HL-60 (cell line): Measurements from ENCODE around the gene DMGDH.

Experiments
- DNase-seq, 2 experiments: peaks; one replicate each; pipeline ENCODE4 v3.0.0-alpha.2; 2010 to 2020; ENCODE audit warnings: low read depth in 1 of 2, low spot score in 1 of 2
- H3K27ac ChIP-seq: fragments of 250-450 bp; sonication (Bioruptor Pico); replicated peaks from 2 replicates; pipeline ENCODE4 v1.5.1; 2020; ENCODE audit warnings: mild to moderate bottlenecking, moderate library complexity
- H3K27me3 ChIP-seq: fragments of 250-450 bp; sonication (Bioruptor Pico); 2 replicates; pipeline ENCODE4 v1.5.1; 2021; ENCODE audit warnings: mild to moderate bottlenecking, moderate library complexity; ENCODE audit not compliant: insufficient read depth, poor library complexity, severe bottlenecking
- H3K4me3 ChIP-seq: replicated peaks from 2 replicates; pipeline ENCODE4 v1.5.1; 2011; ENCODE audit warnings: mild to moderate bottlenecking, control low read depth, low read length; ENCODE audit not compliant: insufficient read depth
- CTCF ChIP-seq: IDR thresholded peaks from one replicate; pipeline ENCODE4 v1.5.1; 2011; ENCODE audit warnings: low read length, control low read depth, inconsistent platforms; ENCODE audit not compliant: insufficient read depth
- GABPA ChIP-seq: IDR thresholded peaks from 2 replicates; pipeline ENCODE4 v1.6.1; 2012; ENCODE audit warnings: low read depth
- POLR2AphosphoS5 ChIP-seq: IDR thresholded peaks from 2 replicates; pipeline ENCODE4 v1.6.1; 2012; ENCODE audit warnings: low read depth
- REST ChIP-seq: IDR thresholded peaks from 2 replicates; pipeline ENCODE4 v1.6.1; 2012; ENCODE audit warnings: low read depth; ENCODE audit not compliant: insufficient replicate concordance
- SPI1 ChIP-seq: IDR thresholded peaks from 2 replicates; pipeline ENCODE4 v1.6.1; 2012; ENCODE audit warnings: low read depth, mild to moderate bottlenecking, borderline replicate concordance

The DMGDH gene

DNA sequence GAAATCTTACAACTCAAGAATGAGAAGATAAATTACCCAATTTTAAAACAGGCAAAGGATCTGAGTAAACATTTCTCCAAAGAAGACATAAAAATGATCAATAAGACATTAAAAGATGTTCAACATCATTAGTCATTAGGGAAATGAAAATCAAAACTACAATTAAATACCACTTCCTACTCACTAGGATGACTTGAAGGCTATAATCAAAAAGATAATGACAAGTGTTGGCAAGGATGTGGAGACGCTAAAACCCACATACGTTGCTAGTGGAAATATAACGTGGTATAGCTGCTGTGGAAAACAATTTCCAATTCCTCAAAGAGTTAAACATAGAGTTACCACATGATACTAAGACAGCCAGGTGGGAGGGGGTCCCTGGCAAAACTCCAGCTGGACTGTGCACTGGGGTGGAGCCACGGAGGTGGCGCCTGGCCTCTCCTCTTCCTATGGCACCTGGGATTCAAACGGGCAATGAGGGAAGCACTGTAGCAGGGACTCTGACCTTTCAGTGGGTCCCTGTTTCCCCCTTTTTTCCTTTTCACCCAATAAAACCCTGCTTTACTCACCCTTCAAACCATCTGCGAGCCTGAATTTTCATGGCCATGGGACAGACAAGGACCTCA lies 90.2 kb downstream of the DMGDH start:
- no peak for DNase-seq
- no peaks in the 10 kb centered on the region for H3K27me3 ChIP-seq
- TF ChIP-seq GABPA, result no peak
- no peak for TF ChIP-seq SPI1
- no peak for TF ChIP-seq CTCF
- no peak for TF ChIP-seq REST
- no peak for TF ChIP-seq POLR2AphosphoS5
- peak overlapping the region; percentile 31 for H3K27ac ChIP-seq
- H3K4me3 ChIP-seq, result no peak overlapping the region

- no peak overlapping the region for H3K27ac ChIP-seq
- H3K4me3 ChIP-seq, result no peak overlapping the region
- no peak for DNase-seq
- TF ChIP-seq POLR2AphosphoS5 (no peak), REST (no peak), SPI1 (no peak)
- no peaks in the 10 kb centered on the region for H3K27me3 ChIP-seq
Observed at GRCh38 chr5:78975035-78975434, 94.4 kb downstream of the DMGDH start.

- Histone ChIP-seq H3K27ac (no peak overlapping the region), H3K27me3 (no peaks in the 10 kb centered on the region), H3K4me3 (no peak overlapping the region)
- no peak for DNase-seq
- TF ChIP-seq REST (no peak), POLR2AphosphoS5 (no peak)
Observed at GRCh38 chr5:78974601-78975000, 94.9 kb downstream of the DMGDH start.

GRCh38 chr5:78974011-78974410 lies 95.5 kb downstream of the DMGDH start:
- no peak for TF ChIP-seq SPI1
- TF ChIP-seq POLR2AphosphoS5, result no peak
- DNase-seq, result no peak
- no peak overlapping the region for H3K27ac ChIP-seq
- H3K27me3 ChIP-seq, result no peaks in the 10 kb centered on the region
- no peak overlapping the region for H3K4me3 ChIP-seq
